Natural killer cell (primary cell): ENCODE results near the gene CAMK4. TPM values are rescaled to one million over a fixed set of nuclear protein-coding genes. Genes with fewer than 3 reads are reported as not detected.

Experiments
- ATAC-seq, 3 donors: fragments of 150-1000 bp in 2 of 3; fragments of 200-7000 bp in 1 of 3; cut with Tn5 transposase; 1 replicate in 1 of 3; 2 replicates in 2 of 3; pipeline ENCODE4 v1.10.0; 2021; ENCODE audit warnings: mild to moderate bottlenecking in 2 of 3, moderate library complexity in 2 of 3
- DNase-seq, 2 donors: peaks; one replicate each; pipeline versions ENCODE4 v3.0.0 to v3.0.0-alpha.2; 2013 to 2021; ENCODE audit warnings: mixed read lengths in 1 of 2
- H3K27ac ChIP-seq: one replicate; pipeline ENCODE4 v1.5.1; 2013; ENCODE audit warnings: mild to moderate bottlenecking, low read length
- H3K27me3 ChIP-seq: one replicate; pipeline ENCODE4 v1.6.1; 2013; ENCODE audit warnings: low read length; ENCODE audit not compliant: control insufficient read depth, insufficient read depth
- H3K36me3 ChIP-seq: one replicate; pipeline ENCODE4 v1.6.1; 2013; ENCODE audit warnings: low read length; ENCODE audit not compliant: control insufficient read depth, insufficient read depth
- H3K4me1 ChIP-seq: one replicate; pipeline ENCODE4 v1.6.1; 2013; ENCODE audit warnings: low read length; ENCODE audit not compliant: control insufficient read depth, insufficient read depth
- H3K4me3 ChIP-seq: one replicate; pipeline ENCODE4 v1.5.1; 2013; ENCODE audit warnings: low read length
- H3K9me3 ChIP-seq: one replicate; pipeline ENCODE4 v1.6.1; 2013; ENCODE audit warnings: low read length; ENCODE audit not compliant: control insufficient read depth, insufficient read depth
- H3K27ac Mint-ChIP-seq, 2 donors: one replicate each; pipeline ENCODE4 v1.8.0; 2022; ENCODE audit warnings: mild to moderate bottlenecking in 2 of 2, mixed read lengths in 2 of 2, moderate library complexity in 1 of 2
- H3K27me3 Mint-ChIP-seq, 2 donors: one replicate each; pipeline ENCODE4 v1.8.0; 2022; ENCODE audit warnings: low read depth in 2 of 2, mixed read lengths in 2 of 2
- H3K36me3 Mint-ChIP-seq: one replicate; pipeline ENCODE4 v1.8.0; 2022; ENCODE audit warnings: mixed read lengths
- H3K4me1 Mint-ChIP-seq, 2 donors: one replicate each; pipeline ENCODE4 v1.8.0; 2022; ENCODE audit warnings: mixed read lengths in 2 of 2
- H3K4me3 Mint-ChIP-seq: one replicate; pipeline ENCODE4 v1.8.0; 2022; ENCODE audit warnings: mild to moderate bottlenecking, moderate library complexity, mixed read lengths
- H3K9me3 Mint-ChIP-seq, 2 donors: one replicate each; pipeline ENCODE4 v1.8.0; 2022; ENCODE audit warnings: mixed read lengths in 2 of 2
- WGBS: methylation state at CpG from one replicate; pipeline ENCODE4 v1.1.7; 2013; ENCODE audit warnings: missing lambda C conversion rate; ENCODE audit not compliant: insufficient coverage; 5-methylcytosine and 5-hydroxymethylcytosine counted together
- intact Hi-C: fragments of 100-400 bp; cut with micrococcal nuclease; formaldehyde crosslinking; loops from one replicate; pipeline ENCODE4 v1.14.2; 2022
- total RNA-seq, 4 donors: library from RNA; stranded (reverse); fragments of 120-200 nt in 1 of 4; gene quantifications; one replicate each; pipeline versions ENCODE4 v1.2.3 to v1.2.4, GENCODE V29; 2013 to 2022
- TF ChIP-seq, protein P1 (sequence below): fragments of 200-600 bp; IDR thresholded peaks from one replicate; pipeline ENCODE4 v1.8.0; 2022; ENCODE audit warnings: antibody characterized with exemption

The CAMK4 gene
- total RNA-seq, 3 donors from 2014 or later (not counting 1 experiment from before 2014, with no cell fraction given): 0.80 to 7.9 (median 7.2) TPM

DNA sequence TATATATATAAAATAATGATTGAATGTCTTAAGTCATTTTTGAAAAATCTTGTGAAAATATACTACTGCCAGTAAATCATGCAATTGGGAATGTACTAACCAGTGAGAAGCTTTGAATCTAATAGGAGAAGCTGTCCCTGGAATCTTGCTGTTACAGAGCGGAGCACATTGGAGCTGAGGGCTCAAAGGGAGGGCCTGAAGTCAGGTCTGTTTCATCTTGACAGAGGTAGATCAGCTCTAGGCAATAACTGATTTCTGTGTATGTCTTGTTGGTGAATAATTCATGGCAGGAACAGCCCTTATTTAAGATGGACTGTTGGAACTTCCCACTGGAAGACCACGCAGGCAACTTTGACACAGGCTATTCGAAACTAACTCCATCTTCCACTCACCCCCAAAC is 17.5 kb downstream of the CAMK4 start:
- Histone ChIP-seq H3K4me1 (peaks cover 6% of the 10 kb centered on the region), H3K9me3 (no peaks in the 10 kb centered on the region), H3K36me3 (no peaks in the 10 kb centered on the region), H3K27me3 (no peaks in the 10 kb centered on the region), H3K27ac (no peak overlapping the region), H3K4me3 (no peak overlapping the region)
- no peaks in the 10 kb centered on the region for H3K4me1 Mint-ChIP-seq
- no peak for ATAC-seq
- TF ChIP-seq, protein P1, sequence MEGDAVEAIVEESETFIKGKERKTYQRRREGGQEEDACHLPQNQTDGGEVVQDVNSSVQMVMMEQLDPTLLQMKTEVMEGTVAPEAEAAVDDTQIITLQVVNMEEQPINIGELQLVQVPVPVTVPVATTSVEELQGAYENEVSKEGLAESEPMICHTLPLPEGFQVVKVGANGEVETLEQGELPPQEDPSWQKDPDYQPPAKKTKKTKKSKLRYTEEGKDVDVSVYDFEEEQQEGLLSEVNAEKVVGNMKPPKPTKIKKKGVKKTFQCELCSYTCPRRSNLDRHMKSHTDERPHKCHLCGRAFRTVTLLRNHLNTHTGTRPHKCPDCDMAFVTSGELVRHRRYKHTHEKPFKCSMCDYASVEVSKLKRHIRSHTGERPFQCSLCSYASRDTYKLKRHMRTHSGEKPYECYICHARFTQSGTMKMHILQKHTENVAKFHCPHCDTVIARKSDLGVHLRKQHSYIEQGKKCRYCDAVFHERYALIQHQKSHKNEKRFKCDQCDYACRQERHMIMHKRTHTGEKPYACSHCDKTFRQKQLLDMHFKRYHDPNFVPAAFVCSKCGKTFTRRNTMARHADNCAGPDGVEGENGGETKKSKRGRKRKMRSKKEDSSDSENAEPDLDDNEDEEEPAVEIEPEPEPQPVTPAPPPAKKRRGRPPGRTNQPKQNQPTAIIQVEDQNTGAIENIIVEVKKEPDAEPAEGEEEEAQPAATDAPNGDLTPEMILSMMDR: no peak
- WGBS: 96% methylated on average over 3 of the region's 3 CpGs
- intact Hi-C loops: no loop called here
- DNase-seq: no peak
- H3K36me3 Mint-ChIP-seq: no peaks in the 10 kb centered on the region
- H3K4me3 Mint-ChIP-seq: no peak overlapping the region
- H3K9me3 Mint-ChIP-seq: no peaks in the 10 kb centered on the region
- peaks cover 4 to 20% of the 10 kb centered on the region in 2 donors for H3K27me3 Mint-ChIP-seq
- no peak overlapping the region for H3K27ac Mint-ChIP-seq

DNA sequence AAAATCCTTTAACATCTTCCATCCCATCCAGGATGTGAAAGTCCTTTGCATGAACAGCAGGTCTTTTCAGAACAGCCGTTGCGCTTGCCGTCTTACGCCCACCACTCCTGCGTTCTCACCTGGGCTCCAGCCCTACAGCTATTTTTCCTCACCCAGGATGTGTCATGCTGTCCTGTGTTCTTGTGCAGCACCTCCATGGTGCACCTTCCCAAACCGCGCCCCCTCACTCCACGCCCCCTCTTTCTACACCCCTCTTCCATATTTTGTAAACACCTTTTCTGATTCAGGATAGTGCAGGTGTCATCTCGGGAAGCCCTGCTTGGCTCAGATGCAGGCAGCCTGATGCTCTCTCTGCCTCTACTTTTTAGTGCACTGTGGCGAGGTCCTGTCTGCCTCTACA is 18.4 kb downstream of the CAMK4 start:
- Mint-ChIP-seq H3K27me3 (peaks cover 2 to 20% of the 10 kb centered on the region in 2 donors), H3K36me3 (no peaks in the 10 kb centered on the region), H3K27ac (no peak overlapping the region), H3K9me3 (no peaks in the 10 kb centered on the region), H3K4me3 (no peak overlapping the region), H3K4me1 (no peaks in the 10 kb centered on the region)
- WGBS: 89% methylated on average over 10 of the region's 10 CpGs
- Histone ChIP-seq H3K9me3 (no peaks in the 10 kb centered on the region), H3K4me3 (no peak overlapping the region), H3K27ac (no peak overlapping the region), H3K36me3 (no peaks in the 10 kb centered on the region), H3K4me1 (peaks cover 6% of the 10 kb centered on the region), H3K27me3 (no peaks in the 10 kb centered on the region)
- TF ChIP-seq, protein P1: no peak
- DNase-seq (no peak), ATAC-seq (no peak)
- intact Hi-C loops: no loop called here

DNA sequence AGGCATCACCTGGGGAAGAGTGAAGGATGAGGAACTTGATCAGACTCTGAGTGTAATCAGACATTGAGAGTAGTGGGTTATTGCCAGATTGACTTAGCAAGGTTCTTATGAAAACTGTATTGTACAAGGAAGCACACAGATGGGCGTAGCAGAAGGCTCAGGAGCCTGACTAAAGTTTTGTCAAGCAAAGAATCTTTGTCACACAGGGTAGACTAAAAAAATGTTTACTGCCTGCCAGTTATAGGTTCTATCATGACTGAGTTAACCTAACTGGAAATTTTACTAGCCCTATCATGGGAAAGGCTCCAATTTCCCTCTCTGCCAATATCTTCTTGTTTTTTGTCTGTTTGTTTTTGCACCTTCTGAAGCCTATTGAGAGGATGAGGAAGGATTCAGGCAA is 19.1 kb downstream of the CAMK4 start:
- H3K27me3 ChIP-seq: no peaks in the 10 kb centered on the region
- intact Hi-C loops: no loop called here
- no peak overlapping the region for H3K27ac ChIP-seq
- no peak for DNase-seq
- Mint-ChIP-seq H3K4me1 (no peaks in the 10 kb centered on the region), H3K9me3 (no peaks in the 10 kb centered on the region), H3K27ac (no peak overlapping the region), H3K27me3 (peaks cover 0 to 20% of the 10 kb centered on the region in 2 donors), H3K4me3 (no peak overlapping the region), H3K36me3 (no peaks in the 10 kb centered on the region)
- H3K4me1 ChIP-seq: peaks cover under 1% of the 10 kb centered on the region
- TF ChIP-seq, protein P1: no peak
- ATAC-seq: no peak
- H3K36me3 ChIP-seq: no peaks in the 10 kb centered on the region
- no peaks in the 10 kb centered on the region for H3K9me3 ChIP-seq
- 92% methylated on average over 1 of the region's 1 CpG for WGBS
- no peak overlapping the region for H3K4me3 ChIP-seq

DNA sequence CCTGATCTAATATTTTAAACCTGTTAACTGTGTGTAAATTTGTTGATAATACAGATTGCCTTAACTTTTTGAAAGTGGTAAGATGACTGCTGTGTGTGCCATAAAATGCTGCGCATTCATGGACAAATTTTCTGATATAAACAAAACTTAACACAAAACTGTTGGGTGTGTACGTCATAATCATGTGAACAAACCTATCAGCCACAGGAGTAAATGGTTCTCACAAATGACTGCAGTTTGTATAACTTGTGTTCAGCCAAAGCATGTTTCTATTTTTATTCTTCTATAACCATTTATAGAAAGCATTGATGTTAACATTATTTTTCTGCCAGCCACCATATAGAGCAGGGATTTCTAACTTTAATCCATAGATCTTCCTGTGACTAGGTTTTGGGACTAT is 21.5 kb downstream of the CAMK4 start:
- no peak for ATAC-seq
- WGBS: 89% methylated on average over 2 of the region's 2 CpGs
- H3K4me1 ChIP-seq: no peaks in the 10 kb centered on the region
- TF ChIP-seq, protein P1: no peak
- H3K9me3 Mint-ChIP-seq: no peaks in the 10 kb centered on the region
- no peaks in the 10 kb centered on the region for H3K27me3 ChIP-seq
- H3K4me1 Mint-ChIP-seq: no peaks in the 10 kb centered on the region
- no peaks in the 10 kb centered on the region for H3K36me3 Mint-ChIP-seq
- no peak overlapping the region for H3K4me3 Mint-ChIP-seq
- H3K36me3 ChIP-seq: no peaks in the 10 kb centered on the region
- H3K4me3 ChIP-seq: no peak overlapping the region
- H3K27me3 Mint-ChIP-seq: peaks cover 0 to 13% of the 10 kb centered on the region in 2 donors
- no peak for DNase-seq
- H3K27ac Mint-ChIP-seq: no peak overlapping the region
- no peak overlapping the region for H3K27ac ChIP-seq
- H3K9me3 ChIP-seq: no peaks in the 10 kb centered on the region
- intact Hi-C loops: no loop called here
